Esophagus muscularis mucosa (tissue), 3 donors: ENCODE data around the gene GATA1.

Source experiments
- CTCF ChIP-seq, 3 experiments: fragments of 200-600 bp in 2 of 3; fragments of 450-650 bp in 1 of 3; sonication (generic) in 2 of 3; IDR thresholded peaks; one replicate each; pipeline ENCODE4 v1.5.1; 2017 to 2019; ENCODE audit warnings: antibody characterized with exemption in 3 of 3, mild to moderate bottlenecking in 2 of 3, moderate library complexity in 1 of 3
- EP300 ChIP-seq: sonication (generic); formaldehyde crosslinking; IDR thresholded peaks from one replicate; pipeline ENCODE4 v1.6.1; 2017; ENCODE audit warnings: antibody characterized with exemption

- TF ChIP-seq CTCF (IDR thresholded peaks at IDR 0.05) (no peak), EP300 (no peak)
Observed at GRCh38 chrX:48818866-48819265, 32.5 kb downstream of the GATA1 start.
